Left ventricle myocardium inferior (tissue), 1 donor: ENCODE measurements around the gene NPB. TPM values are rescaled to one million over a fixed set of nuclear protein-coding genes. Genes with fewer than 3 reads are reported as not detected.

Experiments
- DNase-seq: peaks from one replicate; pipeline ENCODE4 v3.0.0-alpha.2; 2020
- H3K27ac ChIP-seq: fragments of 200-600 bp; replicated peaks from 2 replicates; pipeline ENCODE4 v1.8.0; 2021
- H3K27me3 ChIP-seq: fragments of 200-600 bp; 2 replicates; pipeline ENCODE4 v1.8.0; 2021; ENCODE audit warnings: low read depth
- H3K36me3 ChIP-seq: fragments of 200-600 bp; 2 replicates; pipeline ENCODE4 v1.8.0; 2021
- H3K4me1 ChIP-seq: fragments of 200-600 bp; 2 replicates; pipeline ENCODE4 v1.8.0; 2021
- H3K4me3 ChIP-seq: fragments of 200-600 bp; 2 replicates; pipeline ENCODE4 v1.8.0; 2021; ENCODE audit warnings: mild to moderate bottlenecking, moderate library complexity
- H3K9me3 ChIP-seq: fragments of 200-600 bp; replicated peaks from 2 replicates; pipeline ENCODE4 v1.8.0; 2021
- CTCF ChIP-seq: fragments of 200-600 bp; IDR thresholded peaks from 2 replicates; pipeline ENCODE4 v1.8.0; 2021; ENCODE audit warnings: antibody characterized with exemption, mild to moderate bottlenecking, borderline replicate concordance
- intact Hi-C: fragments of 100-400 bp; cut with micrococcal nuclease; formaldehyde crosslinking; loops from one replicate; pipeline ENCODE4 v1.11.0; 2022
- total RNA-seq: library from RNA; stranded (reverse); fragmentation: NEBNext Ultra II Directional; extraction: Animal tissue kit (Norgen Biotek cat#: 25700); gene quantifications from one replicate; pipeline ENCODE4 v1.2.1, GENCODE V29; 2021
- donor health status: DM: no; HTN: yes; CAD: no; lungs with severe emphysema.

Gene NPB
- total RNA-seq, 1 donor from 2014 or later, result 0.19 TPM

- intact Hi-C loops, result no loop called here
Measured at GRCh38 chr17:81926451-81927151, 24.6 kb downstream of the NPB start.

GRCh38 chr17:81927152-81927652 is 25.2 kb downstream of the NPB start:
- DNase-seq, result peak; percentile 29
- Histone ChIP-seq H3K9me3 (no peaks in the 10 kb centered on the region), H3K27ac (peak overlapping the region; percentile 91), H3K4me3 (peak overlapping the region; percentile 93), H3K4me1 (peaks cover 64% of the 10 kb centered on the region), H3K36me3 (peaks cover 7% of the 10 kb centered on the region), H3K27me3 (peaks cover 16% of the 10 kb centered on the region)
- intact Hi-C loops, result no loop called here
- TF ChIP-seq CTCF, result no peak

More at GRCh38 chr17:81926451-81927151, 24.6 kb downstream of the NPB start:
- Histone ChIP-seq H3K4me1 (peaks cover 69% of the 10 kb centered on the region), H3K27ac (peak overlapping the region; percentile 91), H3K4me3 (peak overlapping the region; percentile 93), H3K27me3 (peaks cover 12% of the 10 kb centered on the region), H3K36me3 (peaks cover 12% of the 10 kb centered on the region), H3K9me3 (no peaks in the 10 kb centered on the region)
- peak; percentile 81 for DNase-seq
- no peak for TF ChIP-seq CTCF

GRCh38 chr17:81927653-81928543 is 25.9 kb downstream of the NPB start, which contains the start of gene MAFG:
TSS of gene MAFG (minus strand) at chr17:81927735. CDS start at chr17:81923185, 4,550 bp downstream.
- intact Hi-C loops, result no loop called here
- Histone ChIP-seq H3K9me3 (no peaks in the 10 kb centered on the region), H3K27me3 (peaks cover 17% of the 10 kb centered on the region), H3K4me1 (peaks cover 57% of the 10 kb centered on the region), H3K27ac (peak within 1 kb of the TSS; percentile 91), H3K4me3 (peak within 1 kb of the TSS; percentile 93), H3K36me3 (no peaks in the 10 kb centered on the region)
- TF ChIP-seq CTCF, result peak; percentile 34
- DNase-seq, result peak; percentile 92

GRCh38 chr17:81928544-81929252 is 26.7 kb downstream of the NPB start:
- peak overlapping the region; percentile 93 for H3K4me3 ChIP-seq
- no peak overlapping the region for H3K27ac ChIP-seq
- TF ChIP-seq CTCF, result no peak
- peaks cover 49% of the 10 kb centered on the region for H3K4me1 ChIP-seq
- peak; percentile 14 for DNase-seq
- H3K36me3 ChIP-seq, result no peaks in the 10 kb centered on the region
- H3K27me3 ChIP-seq, result peaks cover 21% of the 10 kb centered on the region
- no peaks in the 10 kb centered on the region for H3K9me3 ChIP-seq
- intact Hi-C loops, result no loop called here
